GM12891 (cell line): Measurements from ENCODE around the gene TAF4.

ENCODE experiments used
- PAX5 ChIP-seq: IDR thresholded peaks from 2 replicates; pipeline ENCODE4 v1.6.1; 2011; ENCODE audit warnings: low read length, moderate library complexity, mild to moderate bottlenecking; ENCODE audit not compliant: insufficient read depth, severe bottlenecking
- POLR2A ChIP-seq: IDR thresholded peaks from 2 replicates; pipeline ENCODE4 v1.6.1; 2011; ENCODE audit warnings: low read depth, low read length, control low read depth
- POLR2AphosphoS5 ChIP-seq: IDR thresholded peaks from 2 replicates; pipeline ENCODE4 v1.6.1; 2011; ENCODE audit warnings: low read depth, low read length, control low read depth
- POU2F2 ChIP-seq: IDR thresholded peaks from 2 replicates; pipeline ENCODE4 v1.6.1; 2011; ENCODE audit warnings: low read depth, mild to moderate bottlenecking, control low read depth, low read length, moderate library complexity
- SPI1 ChIP-seq: IDR thresholded peaks from 2 replicates; pipeline ENCODE4 v1.6.1; 2011; ENCODE audit warnings: low read depth, low read length, control low read depth
- TAF1 ChIP-seq: IDR thresholded peaks from 2 replicates; pipeline ENCODE4 v1.6.1; 2011; ENCODE audit warnings: low read depth, low read length, control low read depth

DNA sequence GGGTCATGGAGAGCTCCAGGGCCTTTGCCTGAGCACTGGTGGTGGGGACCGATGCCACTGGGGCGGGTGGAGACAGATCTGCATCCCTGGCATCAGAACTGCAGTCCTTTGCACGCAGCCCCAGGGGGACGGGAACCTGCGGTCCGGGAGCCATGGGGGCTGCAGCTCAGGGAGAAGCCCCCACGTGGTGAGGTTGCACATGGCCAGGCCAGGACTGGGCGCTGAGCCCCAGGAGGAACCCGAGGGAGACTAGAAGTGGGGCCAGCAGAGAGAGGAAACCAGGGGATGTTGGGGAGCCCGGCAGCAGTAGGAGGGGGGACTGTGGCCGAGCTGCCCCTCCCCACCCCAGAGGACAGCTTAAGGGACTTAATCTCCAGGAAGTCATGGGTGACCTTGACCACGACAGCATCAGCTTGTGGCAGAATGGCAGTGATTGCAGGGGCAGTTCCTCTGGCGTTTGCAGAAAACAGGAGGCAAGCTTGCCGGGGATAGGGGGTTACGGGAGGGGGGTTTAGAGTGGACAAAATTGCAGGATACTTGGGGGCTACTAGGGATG is 38.6 kb upstream of the TAF4 start:
- no peak for TF ChIP-seq POLR2A
- no peak for TF ChIP-seq POLR2AphosphoS5
- no peak for TF ChIP-seq TAF1
- TF ChIP-seq PAX5 = no peak
- TF ChIP-seq POU2F2 = no peak
- no peak for TF ChIP-seq SPI1
